ENCODE results near the gene POMGNT2.

- TF ChIP-seq CTCF (IDR thresholded peaks at IDR 0.05; ENCODE audit: insufficient read depth, low read depth, low read length) (no peak), EZH2 (IDR thresholded peaks at IDR 0.05; ENCODE audit: insufficient read depth, low read length) (no peak)
These were observed 69.1 kb downstream of the POMGNT2 start for GRCh38 chr3:43036621-43037423.

All from astrocyte (in vitro differentiated cells and primary cell).